Gastroesophageal sphincter (tissue), 3 donors: ENCODE results near the gene EHBP1.

Experiments
- EP300 ChIP-seq: sonication (generic); formaldehyde crosslinking; IDR thresholded peaks from one replicate; pipeline ENCODE4 v1.6.1; 2017; ENCODE audit warnings: antibody characterized with exemption, mild to moderate bottlenecking
- POLR2A ChIP-seq, 2 donors: fragments of 450-650 bp; IDR thresholded peaks; one replicate each; pipeline ENCODE4 v1.6.1; 2017; ENCODE audit warnings: antibody characterized with exemption in 2 of 2, mild to moderate bottlenecking in 2 of 2, moderate library complexity in 1 of 2
- TF ChIP-seq, protein P1 (sequence below), 4 experiments: fragments of 200-600 bp in 2 of 4; fragments of 450-650 bp in 2 of 4; sonication (generic) in 1 of 4; IDR thresholded peaks; one replicate each; pipeline ENCODE4 v1.5.1; 2017 to 2019; ENCODE audit warnings: antibody characterized with exemption in 4 of 4, mild to moderate bottlenecking in 2 of 4, moderate library complexity in 2 of 4

DNA sequence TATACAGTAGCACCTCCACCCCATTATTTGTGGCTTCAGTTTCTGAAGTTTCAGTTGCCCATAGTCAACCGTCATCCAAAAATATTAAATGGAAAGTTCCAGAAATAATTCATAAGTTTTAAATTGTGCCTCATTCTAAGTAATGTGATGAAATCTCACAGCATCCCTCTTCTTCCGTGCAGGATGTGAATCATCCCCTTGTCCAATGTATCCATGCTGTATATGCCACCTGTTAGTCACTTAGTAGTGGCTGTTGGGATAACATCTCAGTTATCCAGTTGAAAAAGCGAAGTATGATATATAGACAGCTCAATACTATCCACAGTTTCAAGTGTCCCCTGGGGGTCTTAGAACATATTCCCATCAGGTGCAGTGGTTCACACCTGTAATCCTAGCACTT, 226.0 kb downstream of the EHBP1 start:
- TF ChIP-seq, protein P1, sequence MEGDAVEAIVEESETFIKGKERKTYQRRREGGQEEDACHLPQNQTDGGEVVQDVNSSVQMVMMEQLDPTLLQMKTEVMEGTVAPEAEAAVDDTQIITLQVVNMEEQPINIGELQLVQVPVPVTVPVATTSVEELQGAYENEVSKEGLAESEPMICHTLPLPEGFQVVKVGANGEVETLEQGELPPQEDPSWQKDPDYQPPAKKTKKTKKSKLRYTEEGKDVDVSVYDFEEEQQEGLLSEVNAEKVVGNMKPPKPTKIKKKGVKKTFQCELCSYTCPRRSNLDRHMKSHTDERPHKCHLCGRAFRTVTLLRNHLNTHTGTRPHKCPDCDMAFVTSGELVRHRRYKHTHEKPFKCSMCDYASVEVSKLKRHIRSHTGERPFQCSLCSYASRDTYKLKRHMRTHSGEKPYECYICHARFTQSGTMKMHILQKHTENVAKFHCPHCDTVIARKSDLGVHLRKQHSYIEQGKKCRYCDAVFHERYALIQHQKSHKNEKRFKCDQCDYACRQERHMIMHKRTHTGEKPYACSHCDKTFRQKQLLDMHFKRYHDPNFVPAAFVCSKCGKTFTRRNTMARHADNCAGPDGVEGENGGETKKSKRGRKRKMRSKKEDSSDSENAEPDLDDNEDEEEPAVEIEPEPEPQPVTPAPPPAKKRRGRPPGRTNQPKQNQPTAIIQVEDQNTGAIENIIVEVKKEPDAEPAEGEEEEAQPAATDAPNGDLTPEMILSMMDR (IDR thresholded peaks at IDR 0.05): no peak
- TF ChIP-seq EP300 (no peak), POLR2A (IDR thresholded peaks at IDR 0.05) (no peak)
